Mesothelial cell of epicardium (in vitro differentiated cells): ENCODE results near the gene TBC1D8. TPM values are rescaled to one million over a fixed set of nuclear protein-coding genes. Genes with fewer than 3 reads are reported as not detected.
A peak's percentile ranks its signal among the peaks of the same experiment; 100 is the strongest.

Experiments used
- DNase-seq, 2 experiments: peaks; one replicate each; pipeline ENCODE4 v3.0.0; 2021; ENCODE audit warnings: low spot score in 2 of 2; ENCODE audit not compliant: unreplicated experiment in 2 of 2
- H3K27ac Mint-ChIP-seq: 2 replicates; pipeline ENCODE4 v1.8.0; 2021; ENCODE audit warnings: mixed read lengths
- H3K27me3 Mint-ChIP-seq: 2 replicates; pipeline ENCODE4 v1.8.0; 2021; ENCODE audit warnings: low read depth, mixed read lengths
- H3K36me3 Mint-ChIP-seq: 2 replicates; pipeline ENCODE4 v1.8.0; 2021; ENCODE audit warnings: mixed read lengths
- H3K4me1 Mint-ChIP-seq: 2 replicates; pipeline ENCODE4 v1.8.0; 2021; ENCODE audit warnings: mixed read lengths
- H3K4me3 Mint-ChIP-seq: 2 replicates; pipeline ENCODE4 v1.8.0; 2021; ENCODE audit warnings: mild to moderate bottlenecking, moderate library complexity, mixed read lengths
- H3K9me3 Mint-ChIP-seq: 2 replicates; pipeline ENCODE4 v1.8.0; 2021; ENCODE audit warnings: mixed read lengths
- CTCF ChIP-seq: fragments of 200-600 bp; sonication (generic); IDR thresholded peaks from one replicate; pipeline ENCODE4 v1.5.0; 2021; ENCODE audit warnings: antibody characterized with exemption; ENCODE audit not compliant: unreplicated experiment
- total RNA-seq: library from RNA; stranded (reverse); gene quantifications from 3 replicates; pipeline ENCODE4 v1.2.1, GENCODE V29; 2021

The TBC1D8 gene
- total RNA-seq, 1 donor from 2014 or later = 12.7 TPM

DNA sequence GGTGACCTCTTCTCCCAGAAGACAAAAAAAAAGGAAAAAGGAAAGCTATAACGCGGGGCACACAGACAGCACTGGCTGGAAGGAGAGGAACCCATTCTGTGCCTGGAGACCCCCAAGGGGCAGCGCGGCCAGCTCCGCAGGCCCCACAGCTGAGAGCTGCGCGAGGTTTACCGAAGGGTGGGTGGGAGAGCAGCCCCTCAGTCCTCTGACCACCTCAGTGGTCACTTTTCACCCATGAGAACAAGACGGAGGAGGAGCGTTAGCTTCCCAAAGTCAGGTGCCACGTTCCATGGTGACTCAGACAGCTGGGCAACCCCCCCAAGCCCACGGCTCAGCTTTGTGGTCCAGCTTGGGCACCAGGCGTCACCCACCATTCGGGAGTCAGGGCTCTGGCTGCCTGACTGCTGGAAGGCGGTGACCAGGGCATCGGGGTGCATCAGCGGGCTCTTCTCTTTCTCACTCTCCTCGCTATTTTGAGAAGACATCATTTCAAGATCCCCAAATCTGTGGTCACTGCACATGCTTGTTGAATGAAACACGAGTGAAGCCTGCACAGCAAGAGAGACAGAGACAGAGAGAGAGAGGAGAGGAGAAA, 113.9 kb downstream of the TBC1D8 start:
- DNase-seq = no peak
- H3K27me3 Mint-ChIP-seq = no peaks in the 10 kb centered on the region
- peaks cover 11% of the 10 kb centered on the region for H3K36me3 Mint-ChIP-seq
- TF ChIP-seq CTCF = no peak
- H3K4me3 Mint-ChIP-seq = no peak overlapping the region
- no peaks in the 10 kb centered on the region for H3K9me3 Mint-ChIP-seq
- no peak overlapping the region for H3K27ac Mint-ChIP-seq
- peaks cover 3% of the 10 kb centered on the region for H3K4me1 Mint-ChIP-seq

GRCh38 chr2:101036562-101036961, 114.6 kb downstream of the TBC1D8 start:
- H3K27ac Mint-ChIP-seq = no peak overlapping the region

DNA sequence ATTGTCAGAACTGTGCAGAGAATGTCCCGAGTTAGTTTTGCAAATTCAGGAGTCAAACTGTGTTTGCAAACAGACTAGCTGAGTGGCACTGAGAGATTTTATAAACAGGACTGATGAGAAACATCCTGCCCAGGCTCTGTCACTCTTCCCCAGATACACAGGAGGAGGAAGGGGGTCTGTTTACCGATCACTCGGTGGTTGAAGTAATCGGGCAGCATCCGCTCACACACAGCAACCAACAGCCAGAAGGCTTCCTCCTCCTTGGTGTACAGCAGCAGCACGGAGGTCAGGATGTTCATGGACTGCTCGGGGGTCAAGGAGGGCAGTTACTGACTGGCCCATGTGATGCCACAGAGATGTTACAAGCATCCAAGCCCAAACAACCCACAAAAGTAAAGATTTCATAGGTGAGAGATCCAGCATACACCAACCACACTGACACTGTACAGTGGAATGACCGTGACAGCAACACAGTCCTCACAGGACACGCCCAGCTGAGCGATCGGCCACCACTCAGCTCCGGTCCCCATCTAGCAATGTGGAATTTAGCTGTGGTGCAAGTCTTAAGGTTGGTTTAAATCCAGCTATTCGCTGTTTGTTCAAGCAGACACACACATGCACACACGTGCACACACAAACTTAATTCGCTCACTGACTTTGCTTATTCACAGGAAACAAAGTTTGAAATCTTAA, 119.0 kb downstream of the TBC1D8 start:
- no peaks in the 10 kb centered on the region for H3K27me3 Mint-ChIP-seq
- H3K9me3 Mint-ChIP-seq = no peaks in the 10 kb centered on the region

More at GRCh38 chr2:101036562-101036961, 114.6 kb downstream of the TBC1D8 start:
- Mint-ChIP-seq H3K27me3 (no peaks in the 10 kb centered on the region), H3K36me3 (peaks cover 16% of the 10 kb centered on the region), H3K4me3 (no peak overlapping the region), H3K9me3 (no peaks in the 10 kb centered on the region), H3K4me1 (peaks cover 3% of the 10 kb centered on the region)
- no peak for DNase-seq
- peak; percentile 67 for TF ChIP-seq CTCF

DNA sequence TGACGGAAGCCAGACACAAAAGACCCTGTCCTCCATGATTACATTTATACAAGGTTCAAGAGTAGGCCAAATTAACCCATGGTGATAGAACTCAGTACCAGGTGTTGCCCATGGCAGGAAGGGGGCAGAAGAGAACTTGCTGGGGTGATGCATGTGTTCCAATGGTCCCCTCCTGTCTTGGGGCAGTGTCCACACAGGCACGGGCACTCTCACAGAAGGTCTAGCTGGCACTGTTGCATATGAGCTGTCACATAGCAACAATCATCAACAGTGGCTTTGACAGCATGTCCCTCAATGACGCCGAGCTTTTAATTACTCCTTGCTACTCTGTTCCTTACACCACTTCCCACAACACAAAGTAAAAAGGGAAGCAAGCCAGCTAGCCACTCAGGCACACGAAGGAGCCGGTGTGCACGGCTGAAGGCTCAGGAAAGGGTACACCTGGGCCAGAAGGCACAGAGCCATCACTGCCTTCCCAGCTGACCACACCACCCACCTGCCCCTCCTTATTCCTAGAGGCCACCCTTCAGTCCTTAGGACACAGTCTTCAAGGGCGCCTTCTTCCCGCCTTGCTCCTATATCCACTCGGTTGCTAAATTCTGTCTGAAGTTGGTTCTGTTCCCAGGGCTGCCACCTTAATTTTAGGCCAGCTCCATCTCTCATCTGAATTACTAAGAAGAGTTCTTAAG, 120.2 kb downstream of the TBC1D8 start:
- H3K4me1 Mint-ChIP-seq = no peaks in the 10 kb centered on the region
- no peak overlapping the region for H3K27ac Mint-ChIP-seq
- no peak for DNase-seq
- H3K36me3 Mint-ChIP-seq = peaks cover 23% of the 10 kb centered on the region
- H3K9me3 Mint-ChIP-seq = no peaks in the 10 kb centered on the region
- no peak for TF ChIP-seq CTCF
- H3K4me3 Mint-ChIP-seq = no peak overlapping the region
- no peaks in the 10 kb centered on the region for H3K27me3 Mint-ChIP-seq

More for the DNA sequence above, 119.0 kb downstream of the TBC1D8 start:
- Mint-ChIP-seq H3K36me3 (peaks cover 25% of the 10 kb centered on the region), H3K4me3 (no peak overlapping the region), H3K27ac (no peak overlapping the region), H3K4me1 (no peaks in the 10 kb centered on the region)
- TF ChIP-seq CTCF = no peak
- no peak for DNase-seq

DNA sequence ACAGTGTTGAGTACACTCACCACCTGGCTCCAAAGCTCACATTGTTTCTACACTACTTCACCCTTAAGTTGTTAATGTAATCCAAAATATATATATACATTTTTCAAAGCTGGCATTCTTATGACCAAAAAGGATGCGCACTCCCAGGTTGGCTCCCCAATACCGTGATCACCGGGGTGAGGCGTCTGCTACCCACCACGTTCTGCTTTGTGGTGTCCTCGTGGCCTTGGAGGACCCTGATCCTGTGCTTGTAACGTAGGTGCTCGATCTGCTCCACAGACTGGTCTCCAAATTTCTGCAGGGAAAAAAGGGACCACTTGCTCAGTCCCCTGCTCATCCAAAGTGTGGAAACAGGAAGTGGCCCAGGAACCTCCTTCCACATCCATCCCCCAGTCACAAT, 123.3 kb downstream of the TBC1D8 start:
- Mint-ChIP-seq H3K4me1 (no peaks in the 10 kb centered on the region), H3K36me3 (peaks cover 26% of the 10 kb centered on the region), H3K27me3 (no peaks in the 10 kb centered on the region), H3K27ac (no peak overlapping the region), H3K9me3 (no peaks in the 10 kb centered on the region), H3K4me3 (no peak overlapping the region)
- TF ChIP-seq CTCF = no peak
- DNase-seq = no peak
